Measurements from ENCODE around the gene CDK14.
"Not testable (repeated sequence)": the region's sequence is repeated elsewhere in the genome, so short reads cannot be mapped to it uniquely, and the experiment has no call there.

Gene CDK14

DNA sequence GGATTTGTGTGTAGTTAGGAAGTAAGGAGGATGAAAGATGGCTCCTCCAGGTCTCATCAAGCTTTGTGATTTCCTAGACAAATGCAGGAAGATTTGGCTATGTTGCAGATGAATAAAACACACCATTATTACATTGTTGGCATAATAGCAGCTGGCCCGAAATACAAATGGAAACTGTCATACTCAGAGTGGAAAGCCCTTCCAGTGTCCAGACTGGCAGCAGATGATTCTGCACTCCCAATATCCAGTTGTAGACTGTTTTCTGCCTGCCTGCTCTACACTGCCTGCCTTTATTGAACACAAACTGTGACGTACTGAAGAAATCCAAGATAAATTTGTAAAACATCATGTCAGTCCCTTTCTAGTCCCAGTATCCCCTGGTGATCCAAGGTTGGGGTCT lies 568.4 kb downstream of the CDK14 start:
- H3K4me3 ChIP-seq (ENCODE audit: low read depth, low read length): no peak overlapping the region
- TF ChIP-seq, protein P1, sequence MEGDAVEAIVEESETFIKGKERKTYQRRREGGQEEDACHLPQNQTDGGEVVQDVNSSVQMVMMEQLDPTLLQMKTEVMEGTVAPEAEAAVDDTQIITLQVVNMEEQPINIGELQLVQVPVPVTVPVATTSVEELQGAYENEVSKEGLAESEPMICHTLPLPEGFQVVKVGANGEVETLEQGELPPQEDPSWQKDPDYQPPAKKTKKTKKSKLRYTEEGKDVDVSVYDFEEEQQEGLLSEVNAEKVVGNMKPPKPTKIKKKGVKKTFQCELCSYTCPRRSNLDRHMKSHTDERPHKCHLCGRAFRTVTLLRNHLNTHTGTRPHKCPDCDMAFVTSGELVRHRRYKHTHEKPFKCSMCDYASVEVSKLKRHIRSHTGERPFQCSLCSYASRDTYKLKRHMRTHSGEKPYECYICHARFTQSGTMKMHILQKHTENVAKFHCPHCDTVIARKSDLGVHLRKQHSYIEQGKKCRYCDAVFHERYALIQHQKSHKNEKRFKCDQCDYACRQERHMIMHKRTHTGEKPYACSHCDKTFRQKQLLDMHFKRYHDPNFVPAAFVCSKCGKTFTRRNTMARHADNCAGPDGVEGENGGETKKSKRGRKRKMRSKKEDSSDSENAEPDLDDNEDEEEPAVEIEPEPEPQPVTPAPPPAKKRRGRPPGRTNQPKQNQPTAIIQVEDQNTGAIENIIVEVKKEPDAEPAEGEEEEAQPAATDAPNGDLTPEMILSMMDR (IDR thresholded peaks at IDR 0.05; ENCODE audit: low read depth, low read length): no peak
- no peaks in the 10 kb centered on the region for H3K4me1 ChIP-seq
- no peaks in the 10 kb centered on the region for H3K9me3 ChIP-seq
- DNase-seq: no peak
- H3K36me3 ChIP-seq: no peaks in the 10 kb centered on the region
- no peaks in the 10 kb centered on the region for H3K27me3 ChIP-seq

DNA sequence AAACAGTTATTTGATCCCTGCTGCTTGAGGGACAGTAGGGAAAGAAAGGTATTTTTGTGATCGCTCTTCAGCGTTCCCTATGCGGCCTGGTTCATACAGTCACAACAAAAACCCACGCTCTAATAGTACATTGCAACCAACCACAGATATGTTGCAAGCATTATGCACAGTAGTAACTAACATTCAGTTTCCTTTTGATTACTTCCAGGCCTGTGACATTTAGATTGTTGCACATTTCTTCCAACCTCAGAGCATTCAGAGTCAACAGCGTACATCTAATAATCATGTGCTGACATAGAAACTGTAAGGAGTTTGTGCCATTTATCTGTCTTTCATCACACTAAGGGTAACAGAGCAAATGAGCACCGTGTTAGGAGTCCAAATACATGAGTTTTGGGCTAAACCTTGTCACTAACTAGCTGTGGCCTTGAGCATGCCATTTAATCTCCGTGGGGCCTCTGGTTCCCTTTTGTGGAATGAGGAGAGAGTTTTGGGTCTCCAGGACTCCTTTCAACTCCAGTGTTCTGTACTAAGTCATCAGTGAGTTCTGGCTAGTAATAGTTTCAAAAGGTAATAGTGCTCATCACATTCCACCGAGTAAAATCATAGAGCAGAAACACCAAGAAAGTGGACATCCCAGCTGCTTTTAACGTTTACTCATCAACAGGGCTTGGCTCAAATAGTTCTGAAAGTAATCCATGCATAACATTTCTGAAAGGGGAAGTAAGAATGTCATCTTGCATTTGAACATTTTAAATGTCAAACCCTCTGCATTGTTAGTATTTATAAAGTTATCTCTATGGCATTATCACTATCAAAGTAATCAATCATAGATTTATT lies 569.1 kb downstream of the CDK14 start:
- H3K27me3 ChIP-seq: no peaks in the 10 kb centered on the region
- TF ChIP-seq, protein P1 (IDR thresholded peaks at IDR 0.05; ENCODE audit: low read depth, low read length): no peak
- DNase-seq: no peak
- H3K36me3 ChIP-seq: no peaks in the 10 kb centered on the region
- H3K4me1 ChIP-seq: no peaks in the 10 kb centered on the region
- no peaks in the 10 kb centered on the region for H3K9me3 ChIP-seq
- H3K4me3 ChIP-seq (ENCODE audit: low read depth, low read length): no peak overlapping the region

DNA sequence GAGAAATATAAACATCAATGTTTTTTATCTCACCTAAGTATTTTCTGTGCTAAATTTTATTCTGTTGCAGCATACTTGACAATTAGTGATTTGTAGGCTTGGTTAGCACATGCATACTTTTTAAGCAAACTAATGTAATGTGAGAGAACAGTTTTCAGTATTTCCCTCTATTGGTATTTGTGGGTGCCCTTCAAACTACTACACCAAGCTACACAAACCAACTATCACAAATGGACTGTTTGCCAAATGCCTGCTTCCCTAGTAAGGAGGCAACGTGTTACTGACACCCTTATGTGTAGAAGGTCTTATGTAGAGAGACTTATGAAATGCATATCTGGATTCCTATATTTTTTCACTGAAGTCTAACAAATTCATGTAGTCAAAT lies 569.7 kb downstream of the CDK14 start:
- Histone ChIP-seq H3K36me3 (no peaks in the 10 kb centered on the region), H3K9me3 (no peaks in the 10 kb centered on the region), H3K4me3 (ENCODE audit: low read depth, low read length) (no peak overlapping the region), H3K27me3 (no peaks in the 10 kb centered on the region), H3K4me1 (no peaks in the 10 kb centered on the region)
- TF ChIP-seq, protein P1 (IDR thresholded peaks at IDR 0.05; ENCODE audit: low read depth, low read length): no peak
- DNase-seq: no peak

DNA sequence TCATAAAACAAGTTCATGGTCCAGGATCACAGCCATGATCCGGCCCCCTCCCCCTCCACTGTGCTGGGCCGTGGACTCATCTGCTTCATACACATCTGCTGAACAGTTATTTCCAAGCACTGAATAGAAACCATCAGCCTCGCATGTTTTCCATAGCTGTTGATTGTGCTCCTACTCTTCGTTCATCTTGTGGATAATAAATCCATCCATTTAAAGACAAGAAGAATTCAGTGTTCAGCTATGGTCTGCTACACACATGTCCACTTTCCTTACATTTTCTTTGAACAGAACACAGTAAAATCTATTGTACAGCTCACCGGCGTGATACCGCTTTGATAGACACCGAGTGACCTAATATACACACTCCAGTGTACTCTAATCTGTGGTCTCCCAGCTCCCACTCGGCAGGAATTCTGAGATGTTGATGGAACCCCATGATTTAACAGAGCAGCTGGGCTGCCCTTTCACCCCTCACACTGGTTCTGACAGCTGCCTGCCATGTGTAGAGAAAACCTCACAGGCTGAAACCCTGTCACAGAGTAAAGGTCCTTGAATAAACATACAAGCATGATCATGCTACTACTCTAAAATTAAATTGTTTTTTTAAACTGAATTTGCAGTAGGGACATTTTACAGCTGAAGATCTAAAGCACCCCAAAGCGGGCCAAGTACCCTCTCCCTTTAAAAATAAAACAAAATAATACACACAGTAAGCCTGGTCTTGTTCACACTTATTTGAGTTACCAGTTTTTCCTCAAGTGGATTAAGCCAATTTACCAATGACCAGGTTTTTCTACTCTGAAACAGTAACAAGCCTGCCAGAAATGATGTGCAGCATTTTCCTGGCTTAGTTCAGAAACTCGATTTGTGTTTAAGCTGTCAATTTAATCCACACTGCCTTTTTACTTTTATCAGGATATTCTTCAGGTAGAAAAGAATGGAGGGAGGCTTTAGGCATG lies 573.0 kb downstream of the CDK14 start:
- Histone ChIP-seq H3K27me3 (no peaks in the 10 kb centered on the region), H3K9me3 (no peaks in the 10 kb centered on the region), H3K4me3 (ENCODE audit: low read depth, low read length) (no peak overlapping the region), H3K36me3 (no peaks in the 10 kb centered on the region), H3K4me1 (no peaks in the 10 kb centered on the region)
- TF ChIP-seq, protein P1 (IDR thresholded peaks at IDR 0.05; ENCODE audit: low read depth, low read length): no peak
- no peak for DNase-seq

DNA sequence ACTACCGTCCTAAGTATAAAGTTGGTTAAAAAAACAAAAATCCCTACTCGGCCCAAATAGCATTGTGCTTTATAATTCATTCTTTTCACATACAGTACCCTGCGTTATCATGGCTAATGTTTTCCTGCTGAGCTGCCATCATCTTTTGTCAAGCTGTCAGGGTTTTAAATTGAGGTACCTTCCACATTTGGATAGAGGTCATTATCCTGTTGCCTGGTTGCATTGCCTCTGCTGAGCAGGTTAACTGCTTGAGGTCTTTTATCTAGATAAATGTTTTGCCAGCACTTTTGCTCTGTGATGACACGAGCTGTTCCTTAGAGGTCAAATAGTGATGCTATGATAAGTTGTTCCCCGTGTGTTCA lies 573.7 kb downstream of the CDK14 start:
- Histone ChIP-seq H3K4me3 (ENCODE audit: low read depth, low read length) (no peak overlapping the region), H3K36me3 (no peaks in the 10 kb centered on the region), H3K9me3 (no peaks in the 10 kb centered on the region), H3K27me3 (no peaks in the 10 kb centered on the region), H3K4me1 (no peaks in the 10 kb centered on the region)
- no peak for DNase-seq
- TF ChIP-seq, protein P1 (IDR thresholded peaks at IDR 0.05; ENCODE audit: low read depth, low read length): no peak

DNA sequence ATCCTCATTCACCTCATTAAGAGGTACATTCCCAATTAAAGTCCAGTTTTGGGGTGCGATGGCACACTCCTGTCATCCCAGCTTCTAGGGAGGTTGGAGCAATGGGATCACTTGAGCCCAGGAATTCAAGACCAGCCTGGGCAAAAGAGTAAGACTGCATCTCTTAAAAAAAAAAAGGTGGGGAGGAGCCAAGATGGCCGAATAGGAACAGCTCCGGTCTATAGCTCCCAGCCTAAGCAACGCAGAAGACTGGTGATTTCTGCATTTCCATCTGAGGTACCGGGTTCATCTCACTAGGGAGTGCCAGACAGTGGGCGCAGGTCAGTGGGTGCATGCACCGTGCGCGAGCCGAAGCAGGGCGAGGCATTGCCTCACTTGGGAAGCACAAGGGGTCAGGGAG lies 577.1 kb downstream of the CDK14 start:
- not testable (repeated sequence) for H3K27me3 ChIP-seq; H3K4me1 ChIP-seq; DNase-seq; H3K36me3 ChIP-seq; H3K4me3 ChIP-seq (ENCODE audit: low read depth, low read length); H3K9me3 ChIP-seq

Measured in BE2C (cell line).